GM21526 (cell line): Measurements from ENCODE around the gene ZBED3.
"Not testable (repeated sequence)": the region's sequence is repeated elsewhere in the genome, so short reads cannot be mapped to it uniquely, and the experiment has no call there.

Experiments
- ATAC-seq: cut with Tn5 transposase; IDR thresholded peaks from one replicate; pipeline ENCODE4 v1.9.1; 2021; ENCODE audit warnings: moderate library complexity; ENCODE audit not compliant: unreplicated experiment, low FRiP score

The ZBED3 gene

GRCh38 chr5:77080479-77080878 lies 6.6 kb downstream of the ZBED3 start:
- not testable (repeated sequence) for ATAC-seq

- no peak for ATAC-seq
These were observed 9.3 kb downstream of the ZBED3 start for GRCh38 chr5:77077829-77078176.

GRCh38 chr5:77076961-77077828 lies 9.9 kb downstream of the ZBED3 start:
- ATAC-seq, result peak; percentile 89

GRCh38 chr5:77074745-77075144 lies 12.3 kb downstream of the ZBED3 start:
- no peak for ATAC-seq

- no peak for ATAC-seq
These were observed 13.4 kb downstream of the ZBED3 start for GRCh38 chr5:77073667-77074066.

GRCh38 chr5:77066823-77067442 lies 20.2 kb downstream of the ZBED3 start:
- ATAC-seq, result no peak

GRCh38 chr5:77066184-77066583 lies 20.9 kb downstream of the ZBED3 start:
- ATAC-seq, result no peak

- no peak for ATAC-seq
These were observed 21.8 kb downstream of the ZBED3 start for GRCh38 chr5:77065256-77065655.

- ATAC-seq, result no peak
These were observed 23.0 kb downstream of the ZBED3 start for GRCh38 chr5:77064040-77064439.

- ATAC-seq, result no peak
These were observed 40.5 kb downstream of the ZBED3 start for GRCh38 chr5:77046416-77047073.

GRCh38 chr5:77035950-77036349 lies 51.1 kb downstream of the ZBED3 start:
- no peak for ATAC-seq

- no peak for ATAC-seq
These were observed 53.7 kb downstream of the ZBED3 start for GRCh38 chr5:77033338-77033737.

- ATAC-seq, result no peak
These were observed 54.5 kb downstream of the ZBED3 start for GRCh38 chr5:77032635-77033034.

GRCh38 chr5:77031891-77032290 lies 55.2 kb downstream of the ZBED3 start:
- no peak for ATAC-seq

GRCh38 chr5:77030097-77031071 lies 56.7 kb downstream of the ZBED3 start, which contains the start of gene AGGF1:
Gene AGGF1 (plus strand): TSS chr5:77030404. CDS start chr5:77030767, 363 bp downstream.
- ATAC-seq, result peak; percentile 97

GRCh38 chr5:77029376-77029885 lies 57.7 kb downstream of the ZBED3 start:
- no peak for ATAC-seq

- no peak for ATAC-seq
These were observed 58.3 kb downstream of the ZBED3 start for GRCh38 chr5:77028631-77029375.

GRCh38 chr5:77024490-77024889 lies 62.6 kb downstream of the ZBED3 start:
- ATAC-seq, result no peak
